RKO (cell line): ENCODE data around the gene REP15.
A peak's percentile ranks its signal among the peaks of the same experiment; 100 is the strongest.
"Not testable (repeated sequence)": the region's sequence is repeated elsewhere in the genome, so short reads cannot be mapped to it uniquely, and the experiment has no call there.

ENCODE experiments used
- DNase-seq: peaks from one replicate; pipeline ENCODE4 v3.0.0-alpha.2; 2016; ENCODE audit warnings: low spot score

REP15 gene

DNA sequence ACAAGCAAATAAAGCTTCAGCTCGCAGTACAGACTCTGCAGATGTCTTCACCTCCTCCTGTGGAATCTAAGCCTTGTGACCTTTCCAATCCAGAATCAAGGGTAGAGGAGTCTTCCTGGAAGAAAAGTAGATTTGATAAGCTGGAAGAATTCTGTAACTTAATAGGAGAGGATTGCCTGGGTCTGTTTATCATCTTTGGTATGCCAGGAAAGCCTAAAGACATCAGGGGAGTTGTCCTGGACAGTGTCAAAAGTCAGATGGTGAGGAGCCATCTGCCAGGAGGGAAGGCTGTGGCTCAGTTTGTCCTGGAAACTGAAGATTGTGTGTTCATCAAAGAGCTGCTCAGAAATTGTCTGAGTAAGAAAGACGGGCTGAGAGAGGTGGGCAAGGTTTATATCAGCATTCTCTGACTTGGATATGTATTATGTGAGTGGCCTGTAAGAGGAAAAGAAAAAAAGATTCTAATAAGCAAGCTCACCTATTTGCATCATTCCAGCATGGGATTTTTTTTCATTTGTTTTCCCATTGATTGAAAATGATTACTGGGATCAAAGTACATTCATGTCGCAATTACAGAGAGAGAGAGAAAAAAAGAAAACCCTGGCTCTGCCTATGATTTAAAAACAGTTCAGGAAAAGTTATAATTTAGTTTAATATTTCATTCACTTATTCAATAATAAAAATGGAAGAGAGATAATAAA, 767 bp downstream of the REP15 start:
- DNase-seq: no peak

DNA sequence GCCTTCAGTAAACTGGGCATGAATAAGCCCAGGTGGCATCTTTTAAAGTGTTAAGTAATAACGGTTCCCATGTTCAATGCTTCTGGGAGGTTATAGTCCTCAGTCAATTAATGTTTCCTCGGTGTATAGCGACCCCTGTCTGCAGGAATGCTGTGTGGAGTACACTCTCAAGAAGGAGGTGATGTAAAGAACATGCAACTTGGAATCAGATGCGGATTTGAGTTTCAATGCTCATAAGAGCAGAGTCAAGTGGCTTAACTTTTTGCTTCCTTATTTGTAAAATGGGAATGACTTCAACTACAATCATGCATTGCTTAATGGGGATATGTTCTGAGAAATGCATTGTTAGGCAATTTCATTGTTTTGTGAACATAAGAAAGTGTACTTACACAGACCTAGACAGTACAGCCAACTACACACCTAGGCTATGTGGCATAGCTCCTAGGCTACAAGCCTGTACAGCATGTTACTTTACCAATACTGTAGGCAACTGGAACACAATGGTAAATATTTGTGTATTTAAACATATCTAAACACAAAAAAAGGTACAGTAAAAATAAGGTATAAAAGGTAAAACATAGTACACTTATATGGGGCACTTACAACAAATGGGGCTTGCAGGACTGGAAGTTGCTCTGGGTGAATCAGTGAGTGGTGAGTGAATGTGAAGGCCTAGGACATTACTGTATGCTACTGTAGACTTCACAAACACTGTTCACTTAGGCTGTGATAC, 7.6 kb downstream of the REP15 start:
- DNase-seq: peak; percentile 86

DNA sequence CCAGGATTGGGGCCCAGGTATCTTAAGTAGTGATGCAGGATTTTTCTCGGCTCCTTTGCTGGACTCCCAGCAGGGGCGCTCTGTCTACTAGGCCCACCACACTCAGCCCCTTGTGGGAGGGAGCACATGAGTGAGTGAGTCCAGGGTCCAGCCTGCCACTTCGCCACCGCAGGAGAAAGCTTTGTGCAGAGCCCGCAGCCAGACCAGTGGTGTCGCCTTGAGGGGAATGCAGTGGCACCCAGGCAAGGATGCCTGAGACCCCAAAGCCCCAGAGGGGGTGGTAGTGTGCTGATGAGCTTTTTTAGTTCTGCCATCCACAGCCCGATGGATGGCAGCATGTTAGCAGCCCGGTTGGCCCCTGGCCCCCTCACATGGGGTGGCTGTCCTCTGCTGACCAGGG, 9.0 kb downstream of the REP15 start:
- DNase-seq: no peak

DNA sequence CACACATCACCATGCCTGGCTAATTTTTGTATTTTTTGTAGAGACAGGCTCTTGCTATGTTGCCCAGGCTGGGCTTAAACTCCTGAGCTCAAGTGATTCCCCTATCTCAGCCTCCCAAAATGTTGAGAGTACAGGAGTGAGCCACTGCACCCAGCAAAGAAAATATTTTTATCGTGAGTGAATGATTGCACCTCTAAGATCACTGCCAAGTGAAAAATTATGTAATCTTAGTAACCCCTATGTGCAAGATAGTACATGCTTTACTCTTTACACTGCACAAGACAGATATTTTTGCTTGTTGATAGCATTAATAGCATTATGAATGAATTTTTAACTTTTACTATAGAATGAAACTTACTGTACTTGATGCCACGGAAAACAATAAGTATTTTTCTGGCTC, 11.0 kb downstream of the REP15 start:
- DNase-seq: no peak

DNA sequence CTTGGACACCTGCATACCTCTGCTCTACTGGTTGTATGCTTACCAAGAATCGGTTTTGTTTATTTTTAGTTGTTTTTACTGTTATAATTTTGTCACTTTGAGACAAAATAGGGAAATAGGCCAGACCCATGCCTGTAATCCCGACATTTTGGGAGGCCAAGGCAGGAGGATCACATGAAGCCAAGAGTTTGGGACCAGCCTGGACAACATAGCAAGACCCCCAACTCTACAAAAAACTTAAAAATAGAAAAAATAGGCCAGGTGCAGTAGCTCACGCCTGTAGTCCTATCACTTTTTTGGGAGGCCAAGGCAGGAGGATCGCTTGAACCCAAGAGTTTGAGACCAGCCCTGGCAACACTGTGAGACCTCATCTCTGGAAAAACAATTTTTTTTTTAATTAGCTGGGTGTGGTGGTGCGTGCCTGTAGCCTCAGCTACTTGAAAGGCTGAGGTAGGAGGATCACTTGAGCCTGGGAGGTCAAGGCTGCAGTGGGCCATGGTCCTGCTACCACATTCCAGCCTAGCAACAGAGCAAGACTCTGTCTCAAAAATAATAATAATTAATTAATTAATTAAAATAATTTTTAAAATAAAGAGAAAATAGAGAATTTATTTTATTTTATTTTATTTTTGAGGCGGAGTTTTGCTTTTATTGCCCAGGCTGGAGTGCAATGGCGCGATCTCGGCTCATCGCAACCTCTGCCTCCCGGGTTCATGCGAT, 13.1 kb downstream of the REP15 start:
- no peak for DNase-seq

DNA sequence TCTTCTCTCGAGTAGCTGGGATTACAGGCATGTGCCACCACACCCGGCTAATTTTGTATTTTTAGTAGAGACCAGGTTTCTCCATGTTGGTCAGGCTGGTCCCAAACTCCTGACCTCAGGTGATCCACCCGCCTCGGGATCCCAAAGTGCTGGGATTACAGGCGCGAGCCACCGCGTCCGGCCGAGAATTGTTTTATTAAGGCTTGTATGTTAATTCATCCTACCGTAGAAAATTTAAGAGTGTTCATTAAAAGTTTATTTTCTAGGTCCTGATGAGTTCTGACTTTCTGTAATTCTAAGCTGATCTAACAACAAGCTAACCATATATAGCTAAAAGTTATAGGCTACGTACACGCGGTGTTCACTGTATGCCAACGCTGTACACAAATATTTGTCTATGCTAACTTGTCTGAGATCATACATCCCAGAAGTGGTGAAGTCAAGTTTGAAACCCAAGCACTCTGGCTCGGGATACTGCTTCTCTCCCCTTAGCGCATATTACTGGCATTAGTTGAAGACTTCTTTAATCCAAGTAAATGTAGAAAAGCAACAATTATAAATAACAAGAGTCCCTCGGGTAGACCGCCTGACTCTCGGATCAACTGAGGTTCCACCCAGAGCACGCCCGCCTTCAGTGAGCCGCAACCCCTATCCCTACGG, 13.8 kb downstream of the REP15 start:
- DNase-seq: peak; percentile 70

DNA sequence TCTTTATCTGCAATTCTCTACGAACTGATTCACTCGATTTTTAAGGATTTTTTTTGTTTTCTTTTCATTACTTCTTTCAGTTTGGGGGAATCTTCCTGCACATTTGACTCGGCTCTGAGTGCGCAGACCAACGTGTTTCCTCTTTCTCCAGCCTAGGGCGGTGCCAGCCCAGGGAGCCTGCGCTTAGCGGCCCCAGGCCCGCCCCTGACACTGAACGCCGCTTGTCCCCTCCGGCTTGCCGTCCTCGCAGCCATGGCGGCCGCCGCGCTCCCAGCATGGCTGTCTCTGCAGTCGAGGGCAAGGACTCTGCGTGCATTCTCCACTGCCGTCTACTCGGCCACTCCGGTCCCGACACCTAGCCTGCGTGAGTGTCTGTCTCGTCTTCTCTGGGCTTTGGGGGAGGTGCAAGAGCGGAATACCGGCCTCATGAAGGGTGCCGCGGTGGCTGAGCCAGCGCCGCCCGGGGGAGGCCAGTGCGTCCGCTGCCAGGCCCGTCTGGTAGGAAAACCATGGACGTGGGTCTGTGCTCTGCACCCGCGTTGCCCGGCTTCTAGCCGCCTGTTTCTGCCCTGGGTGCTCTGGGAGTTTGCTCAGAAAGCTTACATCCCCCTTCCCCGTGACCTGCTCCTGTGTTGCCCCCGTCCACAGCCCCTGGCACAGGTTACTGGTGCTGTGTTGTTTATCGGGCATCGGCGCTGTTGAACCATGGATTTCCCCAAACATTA, 14.5 kb downstream of the REP15 start, which contains the start of gene MRPS35:
TSS of gene MRPS35 (plus strand) at position 241 of the 725 bp plus-strand sequence. CDS start at position 253, 12 bp downstream.
- peak; percentile 92 for DNase-seq

DNA sequence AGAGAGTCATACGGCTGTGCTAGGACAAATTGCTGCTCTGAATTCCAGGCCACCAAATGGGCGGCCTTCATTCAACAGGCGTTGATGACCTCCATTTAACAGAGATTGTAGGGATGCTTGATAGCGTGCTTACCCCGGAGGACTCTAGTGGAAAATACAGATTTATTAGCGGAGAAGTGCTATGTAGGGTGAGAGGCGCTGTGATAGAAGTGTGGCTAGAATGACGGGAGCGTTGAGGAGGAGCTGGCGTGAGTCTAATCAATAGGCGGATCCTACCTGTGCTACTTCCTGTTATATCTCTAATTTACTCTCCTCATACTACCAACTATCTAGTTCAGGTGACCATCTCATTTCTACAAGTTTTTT, 15.1 kb downstream of the REP15 start:
- DNase-seq: peak; percentile 64

DNA sequence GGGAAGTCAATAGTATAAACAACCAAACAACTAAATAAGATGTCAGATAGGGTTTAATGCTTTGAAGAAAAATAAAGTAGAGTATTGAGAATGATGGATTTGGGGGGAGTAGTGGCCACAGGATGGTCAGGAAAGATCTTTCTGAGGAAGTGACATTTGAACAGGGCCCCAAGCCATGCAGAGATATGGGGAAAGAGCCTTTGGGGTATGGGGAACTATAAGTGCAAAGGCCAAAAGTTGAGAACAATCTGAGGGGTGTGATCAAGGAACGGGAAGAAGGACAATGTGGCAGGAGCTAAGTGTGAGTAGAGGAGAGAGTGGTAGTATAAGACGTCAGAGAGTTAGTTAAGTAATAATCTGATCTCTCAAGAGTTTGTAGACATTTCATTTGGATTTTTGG, 15.7 kb downstream of the REP15 start:
- no peak for DNase-seq

DNA sequence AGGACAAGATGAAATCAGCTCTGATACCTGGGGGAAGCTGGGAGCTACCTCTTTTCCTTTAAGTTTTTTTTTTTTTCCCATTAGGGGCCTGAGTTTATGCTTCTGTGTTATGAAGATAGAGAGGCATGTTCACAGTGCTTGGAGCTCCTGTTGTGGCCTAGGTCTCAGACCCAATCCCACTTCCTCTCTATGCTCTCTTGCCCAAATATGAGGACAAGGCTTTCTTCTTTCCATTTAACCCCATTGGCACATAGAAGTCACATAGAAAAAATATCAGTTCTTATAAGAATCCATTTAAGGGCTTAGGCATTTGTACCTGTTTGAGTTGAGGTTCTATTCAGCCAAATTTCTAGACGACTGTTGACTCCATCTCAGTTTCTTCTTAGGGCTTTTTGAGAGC, 27.0 kb downstream of the REP15 start:
- DNase-seq: no peak

DNA sequence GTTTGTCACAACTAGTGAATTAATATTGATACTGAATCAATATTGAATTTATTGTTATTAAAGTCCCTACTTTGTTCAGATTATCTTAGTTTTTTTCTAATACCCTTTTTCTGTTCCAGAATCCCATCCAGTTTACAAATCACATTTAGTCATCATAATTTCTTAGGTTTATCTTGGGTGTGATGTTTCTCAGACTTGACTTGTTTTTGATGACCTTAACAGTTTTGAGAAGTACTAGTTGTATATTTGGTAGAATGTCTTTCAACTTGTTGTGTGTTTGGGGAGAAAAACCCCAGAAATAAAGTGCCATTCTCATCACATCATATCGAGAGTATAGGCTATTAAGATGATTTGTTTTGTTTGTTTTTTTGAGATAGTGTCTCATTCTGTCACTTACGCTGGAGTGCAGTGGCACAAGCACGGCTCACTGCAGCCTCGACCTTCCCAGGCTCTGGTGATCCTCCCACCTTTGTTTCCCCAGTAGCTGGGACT, 33.9 kb downstream of the REP15 start:
- DNase-seq: no peak

DNA sequence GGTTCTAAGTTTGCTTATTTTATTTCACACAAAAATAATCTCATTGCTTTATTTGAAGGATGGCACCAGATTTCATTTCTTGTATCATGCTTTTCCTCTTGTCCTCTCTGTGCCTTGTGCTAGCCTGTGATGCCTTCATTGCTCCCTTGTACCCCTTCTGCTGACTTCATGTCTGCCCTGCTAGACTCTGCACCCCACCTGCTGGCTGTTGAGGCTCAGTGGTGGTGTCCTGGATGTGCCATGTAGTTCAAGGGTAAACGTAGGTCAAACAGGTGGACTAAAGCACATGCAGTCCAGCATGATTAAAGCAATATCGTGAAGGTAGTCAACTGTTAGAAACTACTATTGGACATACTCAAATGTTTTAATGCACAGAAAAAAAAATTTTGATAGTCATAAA, 36.0 kb downstream of the REP15 start:
- DNase-seq: peak; percentile 49

DNA sequence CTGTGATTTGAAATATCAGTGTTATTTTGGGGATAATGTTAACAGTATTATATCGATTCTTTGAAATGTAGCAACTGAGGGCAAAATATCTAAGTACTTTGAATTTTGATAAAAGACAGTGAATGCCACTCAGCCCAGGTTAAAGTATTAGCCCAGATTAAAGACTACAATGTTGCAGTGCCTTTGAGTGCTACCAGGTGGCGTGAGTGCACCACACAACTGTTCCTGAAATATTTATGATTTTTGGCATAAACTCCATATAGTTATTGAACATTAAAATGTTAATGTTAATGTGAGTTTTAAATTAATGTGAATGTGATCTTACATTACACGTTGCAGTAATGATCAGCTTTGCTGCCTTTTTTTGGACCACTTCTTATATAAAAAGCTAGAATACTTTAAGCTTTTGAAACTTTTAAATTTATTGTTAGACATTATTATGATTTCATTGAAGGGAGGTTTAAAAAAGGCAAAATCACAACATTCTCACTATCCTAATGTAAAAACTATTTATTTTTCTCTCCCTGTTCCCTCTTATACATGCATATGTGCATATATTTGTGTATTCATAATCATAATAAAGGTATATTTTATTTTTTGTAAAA, 36.9 kb downstream of the REP15 start:
- DNase-seq: peak; percentile 75

DNA sequence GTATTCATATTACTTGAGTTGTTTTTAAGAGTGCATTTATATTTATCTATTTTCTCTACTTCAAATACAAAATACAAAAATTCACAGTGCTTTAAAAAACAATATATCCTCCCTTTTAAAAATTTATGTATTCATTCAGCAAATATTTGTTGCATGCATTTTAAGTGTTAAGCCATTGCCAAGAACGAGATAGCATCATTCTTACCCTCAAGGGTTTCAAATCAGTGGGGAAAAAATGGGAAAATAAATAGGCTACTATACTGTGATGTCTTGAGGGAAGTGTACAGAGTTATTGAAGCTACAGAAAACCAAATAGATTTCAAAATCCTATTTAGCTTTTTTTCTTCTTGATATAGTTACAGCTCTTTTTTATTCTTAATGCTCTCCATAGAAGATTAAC, 37.5 kb downstream of the REP15 start:
- no peak for DNase-seq

DNA sequence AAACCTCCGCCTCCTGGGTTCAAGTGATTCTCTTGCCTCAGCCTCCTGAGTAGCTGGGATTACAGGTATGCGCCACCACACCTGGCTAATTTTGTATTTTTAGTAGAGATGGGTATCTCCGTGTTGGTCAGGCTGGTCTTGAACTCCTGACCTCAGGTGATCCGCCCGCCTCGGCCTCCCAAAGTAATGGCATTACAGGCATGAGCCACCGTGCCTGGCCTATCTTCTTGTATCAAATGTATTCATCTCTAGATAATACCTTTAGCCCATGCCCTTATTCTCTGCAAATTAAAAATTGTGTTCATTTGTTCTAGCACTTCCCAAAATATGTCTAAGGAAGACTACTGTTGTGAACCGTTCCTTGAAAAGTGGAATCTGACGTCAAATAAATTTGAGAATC, 38.1 kb downstream of the REP15 start:
- DNase-seq: not testable (repeated sequence)

DNA sequence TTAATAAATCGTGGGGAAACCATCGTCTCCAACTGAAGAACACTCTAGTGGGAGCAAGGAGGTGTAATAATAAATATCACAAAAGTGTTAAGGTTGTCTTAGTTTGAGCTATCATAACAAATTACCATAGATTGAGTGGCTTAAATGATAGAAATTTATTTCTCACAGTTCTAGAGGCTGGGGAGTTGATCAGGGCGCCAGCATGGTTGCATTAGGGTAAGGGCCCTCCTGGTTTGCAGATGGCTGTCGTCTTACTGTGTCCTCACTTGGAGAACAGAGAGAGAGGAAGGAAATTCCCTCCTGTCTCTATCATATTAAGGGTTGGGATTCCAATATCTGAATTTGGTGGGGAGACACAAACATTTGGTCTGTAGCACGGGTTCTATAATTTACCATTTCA, 47.4 kb downstream of the REP15 start:
- DNase-seq: no peak

DNA sequence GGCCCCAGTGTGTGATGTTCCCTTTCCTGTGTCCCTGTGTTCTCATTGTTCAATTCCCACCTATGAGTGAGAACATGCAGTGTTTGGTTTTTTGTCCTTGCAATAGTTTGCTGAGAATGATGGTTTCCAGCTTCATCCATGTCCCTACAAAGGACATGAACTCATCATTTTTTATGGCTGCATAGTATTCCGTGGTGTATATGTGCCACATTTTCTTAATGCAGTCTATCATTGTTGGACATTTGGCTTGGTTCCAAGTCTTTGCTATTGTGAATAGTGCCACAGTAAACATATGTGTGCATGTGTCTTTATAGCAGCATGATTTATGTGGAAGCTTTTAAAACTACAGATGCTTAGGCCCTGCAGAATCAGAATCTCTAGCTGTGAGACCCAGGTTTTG, 49.5 kb downstream of the REP15 start:
- not testable (repeated sequence) for DNase-seq
